NCI-H1694 (cell line): Measurements from ENCODE around the gene WFDC9.
"Not testable (repeated sequence)": the region's sequence is repeated elsewhere in the genome, so short reads cannot be mapped to it uniquely, and the experiment has no call there.

Source experiments
- DNase-seq: peaks from one replicate; lab custom pipeline; 2025; lab: John Stamatoyannopoulos, UW

WFDC9 gene

GRCh38 chr20:45631184-45631583, at the start of gene WFDC9:
WFDC9 (minus strand) TSS chr20:45631284; CDS start chr20:45610181, 21,103 bp downstream.
- DNase-seq: no peak

GRCh38 chr20:45679650-45680049, 48.6 kb upstream of the WFDC9 start:
- DNase-seq: no peak

- DNase-seq: no peak
Observed at GRCh38 chr20:45672765-45673164, 41.7 kb upstream of the WFDC9 start.

- no peak for DNase-seq
Observed at GRCh38 chr20:45670139-45670538, 39.1 kb upstream of the WFDC9 start, which contains the start of gene WFDC11. WFDC11 (minus strand) TSS chr20:45670239; CDS start chr20:45650600, 19,639 bp downstream.

- not testable (repeated sequence) for DNase-seq
Observed at GRCh38 chr20:45657038-45657437, 26.0 kb upstream of the WFDC9 start.

GRCh38 chr20:45651726-45652125, 20.6 kb upstream of the WFDC9 start:
- not testable (repeated sequence) for DNase-seq

- no peak for DNase-seq
Observed at GRCh38 chr20:45649312-45649863, 18.3 kb upstream of the WFDC9 start.

- no peak for DNase-seq
Observed at GRCh38 chr20:45647441-45648050, 16.5 kb upstream of the WFDC9 start.

GRCh38 chr20:45646875-45647274, 15.8 kb upstream of the WFDC9 start:
- no peak for DNase-seq

GRCh38 chr20:45645869-45646268, 14.8 kb upstream of the WFDC9 start:
- not testable (repeated sequence) for DNase-seq

GRCh38 chr20:45641076-45641475, 10.0 kb upstream of the WFDC9 start:
- not testable (repeated sequence) for DNase-seq

- DNase-seq: no peak
Observed at GRCh38 chr20:45639687-45640086, 8.6 kb upstream of the WFDC9 start.

- DNase-seq: no peak
Observed at GRCh38 chr20:45636513-45636912, 5.4 kb upstream of the WFDC9 start.

- no peak for DNase-seq
Observed at GRCh38 chr20:45630371-45630770, 713 bp downstream of the WFDC9 start.

GRCh38 chr20:45629496-45630100, 1.5 kb downstream of the WFDC9 start, which contains the start of gene WFDC10A:
WFDC10A (plus strand) TSS chr20:45629739; CDS start chr20:45629814, 75 bp downstream.
- no peak for DNase-seq

- DNase-seq: no peak
Observed at GRCh38 chr20:45626540-45626939, 4.5 kb downstream of the WFDC9 start.

GRCh38 chr20:45621593-45621992, 9.5 kb downstream of the WFDC9 start:
- no peak for DNase-seq

- DNase-seq: no peak
Observed at GRCh38 chr20:45617591-45617990, 13.5 kb downstream of the WFDC9 start.

GRCh38 chr20:45612314-45612713, 18.8 kb downstream of the WFDC9 start:
- DNase-seq: no peak

- no peak for DNase-seq
Observed at GRCh38 chr20:45611054-45611453, 20.0 kb downstream of the WFDC9 start.

GRCh38 chr20:45607810-45608209, 23.3 kb downstream of the WFDC9 start:
- DNase-seq: no peak

- no peak for DNase-seq
Observed at GRCh38 chr20:45595235-45595634, 35.8 kb downstream of the WFDC9 start.

- DNase-seq: no peak
Observed at GRCh38 chr20:45593498-45593897, 37.6 kb downstream of the WFDC9 start.
